IPS-18c (cell line): ENCODE measurements around the gene DCLRE1B.

ENCODE experiments used
- H3K4me3 ChIP-seq: 2 replicates; pipeline ENCODE4 v1.7.0; 2013; ENCODE audit warnings: low read depth, mild to moderate bottlenecking, low read length, moderate library complexity; ENCODE audit not compliant: insufficient read depth
- H3K9me3 ChIP-seq: one replicate; pipeline ENCODE4 v1.6.1; 2013; ENCODE audit warnings: mild to moderate bottlenecking, low read length, moderate library complexity; ENCODE audit not compliant: control insufficient read depth, insufficient read depth

The DCLRE1B gene

GRCh38 chr1:113913312-113913668 is 8.2 kb downstream of the DCLRE1B start:
- Histone ChIP-seq H3K4me3 (no peak overlapping the region), H3K9me3 (no peaks in the 10 kb centered on the region)

DNA sequence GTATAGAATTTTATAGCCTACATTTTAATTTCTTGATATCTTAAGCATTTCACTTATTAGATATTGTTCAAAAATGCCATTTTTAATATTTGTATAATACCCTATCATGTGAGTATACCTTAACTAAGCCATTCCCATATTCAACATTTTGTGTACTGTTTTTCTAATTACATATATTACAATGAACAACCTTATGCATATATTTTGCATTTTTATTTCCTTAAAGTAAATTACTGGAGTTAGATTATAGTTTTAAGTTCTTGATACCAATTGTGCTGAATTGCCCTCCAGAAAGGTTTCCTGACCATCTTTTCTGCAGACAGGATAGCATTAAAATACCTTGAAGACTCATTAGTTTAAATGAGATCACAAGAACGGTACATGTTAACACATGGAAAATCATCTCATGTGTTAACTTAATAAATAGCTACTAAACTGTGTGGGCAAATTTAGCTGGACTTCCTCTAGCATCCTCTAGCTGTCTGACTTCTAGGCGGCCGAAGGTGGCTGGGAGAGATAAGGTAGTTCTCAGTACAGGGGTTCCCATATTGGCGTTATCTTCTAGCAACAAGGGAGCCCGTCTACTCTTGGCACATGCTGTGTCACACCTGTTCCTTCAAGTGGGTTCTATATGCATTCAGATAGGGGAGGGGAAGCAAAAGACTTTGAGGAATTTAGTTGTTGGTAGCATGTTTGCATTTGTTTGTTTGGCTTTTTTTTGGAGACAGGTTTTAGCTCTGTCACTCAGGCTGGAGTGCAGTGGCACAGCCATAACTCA is 8.9 kb downstream of the DCLRE1B start:
- no peaks in the 10 kb centered on the region for H3K9me3 ChIP-seq
- H3K4me3 ChIP-seq = no peak overlapping the region

- Histone ChIP-seq H3K9me3 (no peaks in the 10 kb centered on the region), H3K4me3 (no peak overlapping the region)
These were observed 11.8 kb downstream of the DCLRE1B start for GRCh38 chr1:113916974-113917373.

DNA sequence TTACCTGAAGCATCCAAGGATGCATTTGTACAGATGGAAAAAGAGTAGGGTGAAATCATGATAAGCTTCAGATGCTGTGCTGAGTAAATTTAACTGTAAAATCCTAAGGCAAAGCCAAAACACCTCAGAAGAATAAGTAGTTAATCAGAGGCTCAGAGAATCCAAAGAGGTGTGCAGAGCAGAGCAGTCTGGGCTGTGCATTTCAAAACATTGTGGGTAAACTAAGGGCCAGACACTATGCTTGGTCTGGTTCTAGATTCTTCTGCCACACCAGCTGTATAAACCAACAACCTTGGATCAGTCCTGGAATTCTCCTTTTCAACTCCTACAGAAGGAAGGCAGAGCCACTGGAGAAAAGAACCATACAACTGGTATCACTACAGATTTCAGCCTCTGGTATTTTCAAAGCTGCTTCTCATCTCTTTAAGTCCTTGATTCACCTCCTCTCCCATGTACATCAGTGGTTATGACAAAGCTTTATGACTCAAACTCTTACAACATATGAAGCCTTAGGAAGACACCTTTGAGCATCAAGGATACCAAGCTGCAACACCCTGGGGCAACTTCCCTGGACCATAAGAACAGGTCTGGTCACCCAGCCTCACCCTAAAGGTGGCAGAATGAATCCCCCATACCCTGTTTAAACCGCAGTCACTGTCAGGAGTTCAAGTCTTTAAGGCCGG is 12.4 kb downstream of the DCLRE1B start:
- Histone ChIP-seq H3K9me3 (no peaks in the 10 kb centered on the region), H3K4me3 (no peak overlapping the region)

DNA sequence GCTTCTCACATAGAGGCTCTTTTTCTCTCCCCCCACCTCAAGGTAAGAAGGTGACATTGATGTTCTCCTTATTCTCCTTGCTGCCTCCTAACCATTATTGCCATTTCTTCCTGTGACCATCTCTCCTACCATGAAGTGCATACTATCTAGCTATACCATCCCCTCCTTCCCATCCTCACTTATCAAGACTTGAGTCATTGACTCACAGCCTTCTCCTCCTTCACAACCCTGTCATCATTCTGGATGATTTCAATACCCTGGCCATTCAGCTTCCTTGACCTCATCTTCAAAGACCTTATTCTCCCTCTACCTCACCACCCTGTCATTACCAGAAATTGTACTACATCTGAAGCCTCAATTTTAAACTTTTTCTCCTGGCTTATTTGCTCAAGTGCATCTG is 13.1 kb downstream of the DCLRE1B start:
- Histone ChIP-seq H3K4me3 (no peak overlapping the region), H3K9me3 (no peaks in the 10 kb centered on the region)

GRCh38 chr1:113922957-113923356 is 17.8 kb downstream of the DCLRE1B start:
- H3K9me3 ChIP-seq = no peaks in the 10 kb centered on the region
- H3K4me3 ChIP-seq = no peak overlapping the region

DNA sequence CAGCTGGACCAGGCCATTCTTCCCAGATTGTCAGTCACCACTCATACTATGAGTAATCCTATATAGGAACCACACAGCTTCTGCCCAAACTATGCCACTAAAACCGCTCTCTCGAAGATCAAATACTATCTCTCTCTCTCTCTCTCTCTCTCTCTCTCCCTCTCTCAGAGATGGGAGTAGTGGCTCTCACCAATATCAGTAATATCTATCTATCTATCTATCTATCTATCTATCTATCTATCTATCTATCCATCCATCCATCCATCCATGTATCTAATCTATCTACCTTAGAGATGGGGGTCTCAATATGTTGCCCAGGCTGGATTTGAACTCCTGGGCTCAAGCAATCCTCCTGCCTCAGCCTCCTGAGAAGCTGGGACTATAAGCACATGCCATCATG is 19.3 kb downstream of the DCLRE1B start:
- H3K9me3 ChIP-seq = no peaks in the 10 kb centered on the region
- no peak overlapping the region for H3K4me3 ChIP-seq

DNA sequence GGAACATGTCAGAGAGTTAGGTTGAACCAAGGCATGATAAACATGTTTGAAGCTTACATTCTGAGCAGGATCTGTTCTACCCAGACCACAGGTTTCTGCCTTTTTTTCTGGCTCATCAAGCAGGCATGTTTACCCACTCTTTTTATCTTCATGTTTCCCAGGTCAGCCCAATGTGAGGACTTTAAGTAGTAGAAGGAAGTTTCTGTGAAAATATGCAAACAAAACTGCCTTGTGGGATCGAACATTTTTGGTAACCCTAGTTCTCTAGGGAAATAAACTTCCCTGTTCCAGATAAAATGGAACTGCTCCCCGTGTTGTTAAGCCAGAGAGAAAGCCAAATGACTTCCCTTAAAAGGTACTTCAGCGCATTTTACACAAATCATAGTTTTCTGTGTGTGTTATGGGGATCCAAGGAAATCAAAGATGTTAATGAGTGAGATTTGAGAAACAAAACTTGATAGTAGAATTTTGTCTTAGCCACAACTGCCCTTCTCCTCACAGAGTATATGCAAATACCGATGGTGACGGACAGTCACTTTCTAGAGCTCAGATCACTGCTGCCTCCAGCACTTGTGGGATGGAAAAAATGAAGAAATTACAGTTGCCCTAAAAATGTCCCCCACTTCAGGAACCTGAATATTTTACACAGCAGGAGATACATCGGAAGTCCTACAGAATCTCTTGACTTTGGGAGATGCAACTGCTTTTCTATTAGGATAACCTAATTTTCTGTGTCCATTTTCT is 23.2 kb downstream of the DCLRE1B start:
- Histone ChIP-seq H3K4me3 (peak overlapping the region; percentile 85), H3K9me3 (no peaks in the 10 kb centered on the region)

DNA sequence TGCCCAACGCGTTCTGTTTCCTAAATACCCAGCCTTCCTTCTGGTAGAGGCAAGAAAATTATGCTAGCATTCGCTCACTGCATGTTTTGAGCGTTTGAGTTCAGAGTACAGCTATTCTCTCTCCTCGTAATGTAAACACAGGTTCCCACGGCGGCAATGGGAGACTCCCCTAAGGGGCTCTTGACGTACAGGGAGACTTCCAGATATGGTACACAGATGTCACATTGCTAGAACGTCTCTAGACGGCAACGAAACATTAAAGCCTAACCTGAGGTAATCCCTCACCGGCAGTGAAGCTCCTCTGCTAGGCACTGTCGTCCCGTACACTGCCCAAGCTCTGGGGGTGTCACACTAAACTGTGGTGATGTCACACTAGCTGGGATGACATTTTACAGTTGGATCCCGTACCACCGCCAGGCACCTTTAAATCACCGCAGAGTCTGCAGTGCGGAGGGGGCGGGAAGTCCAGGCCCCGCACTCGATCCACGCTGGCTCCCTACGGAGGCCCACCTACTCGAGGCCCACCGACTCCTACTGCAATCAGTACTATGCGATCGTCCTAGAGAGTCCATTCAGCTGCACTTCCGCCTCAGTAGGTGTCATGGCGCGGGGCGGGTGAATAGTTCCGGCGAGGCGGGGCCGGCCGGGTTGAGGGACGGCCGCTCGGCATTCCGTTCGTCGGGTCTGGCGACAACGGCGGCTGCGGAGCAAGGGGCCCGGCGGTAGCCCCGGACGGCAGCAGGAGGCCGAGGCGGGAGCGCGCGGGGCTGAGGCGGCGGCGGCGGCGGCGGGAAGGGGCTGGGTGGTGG is 24.0 kb downstream of the DCLRE1B start, which contains the start of gene HIPK1:
Gene HIPK1 (plus strand): TSS at position 384 of the 809 bp plus-strand sequence.
- Histone ChIP-seq H3K9me3 (no peaks in the 10 kb centered on the region), H3K4me3 (peak within 1 kb of the TSS; percentile 85)

GRCh38 chr1:113929750-113930498 is 24.8 kb downstream of the DCLRE1B start:
- no peaks in the 10 kb centered on the region for H3K9me3 ChIP-seq
- peak overlapping the region; percentile 85 for H3K4me3 ChIP-seq

GRCh38 chr1:113930499-113931161 is 25.5 kb downstream of the DCLRE1B start:
- Histone ChIP-seq H3K4me3 (peak overlapping the region; percentile 85), H3K9me3 (no peaks in the 10 kb centered on the region)

DNA sequence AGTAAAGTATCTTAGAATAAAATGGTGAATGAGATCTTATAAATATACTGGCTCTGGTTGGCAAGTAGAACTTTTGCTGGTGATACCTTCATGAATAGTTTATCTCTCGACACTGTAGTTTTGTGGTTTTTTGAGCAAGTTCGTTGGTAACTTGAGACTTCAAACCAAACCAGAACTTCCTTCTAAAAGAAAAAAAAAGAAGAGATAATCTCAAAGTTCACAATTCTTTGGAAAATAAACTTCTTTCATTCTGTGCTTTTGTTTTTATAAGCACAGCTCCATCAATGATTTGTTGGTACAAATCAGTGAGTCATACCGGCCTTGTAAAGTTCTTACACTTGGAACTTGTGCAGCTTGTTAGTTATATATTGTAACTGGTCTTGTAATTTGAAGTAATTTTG is 26.3 kb downstream of the DCLRE1B start:
- no peak overlapping the region for H3K4me3 ChIP-seq
- H3K9me3 ChIP-seq = no peaks in the 10 kb centered on the region

DNA sequence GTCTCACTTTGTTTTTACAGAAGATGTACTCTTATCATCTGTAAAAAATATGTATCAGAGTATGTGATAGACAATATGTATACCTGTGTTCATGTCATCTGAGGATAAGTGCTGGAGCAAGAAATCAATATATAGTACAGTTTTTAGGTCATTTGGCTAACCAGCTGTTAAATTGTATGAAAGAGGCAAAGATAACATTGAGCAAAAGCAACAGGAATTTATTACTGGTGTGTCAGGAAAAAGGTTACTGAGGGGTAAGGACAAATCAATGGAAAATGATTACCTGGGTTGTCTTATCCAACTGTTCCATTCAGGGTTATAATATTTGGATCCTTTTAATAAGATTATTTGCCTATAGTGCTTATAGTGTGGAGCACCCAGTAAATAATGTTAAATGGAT is 28.9 kb downstream of the DCLRE1B start:
- Histone ChIP-seq H3K4me3 (no peak overlapping the region), H3K9me3 (no peaks in the 10 kb centered on the region)

- no peak overlapping the region for H3K4me3 ChIP-seq
- H3K9me3 ChIP-seq = no peaks in the 10 kb centered on the region
These were observed 29.5 kb downstream of the DCLRE1B start for GRCh38 chr1:113934511-113935055.

- H3K4me3 ChIP-seq = no peak overlapping the region
- no peaks in the 10 kb centered on the region for H3K9me3 ChIP-seq
These were observed 30.1 kb downstream of the DCLRE1B start for GRCh38 chr1:113935176-113935575.

DNA sequence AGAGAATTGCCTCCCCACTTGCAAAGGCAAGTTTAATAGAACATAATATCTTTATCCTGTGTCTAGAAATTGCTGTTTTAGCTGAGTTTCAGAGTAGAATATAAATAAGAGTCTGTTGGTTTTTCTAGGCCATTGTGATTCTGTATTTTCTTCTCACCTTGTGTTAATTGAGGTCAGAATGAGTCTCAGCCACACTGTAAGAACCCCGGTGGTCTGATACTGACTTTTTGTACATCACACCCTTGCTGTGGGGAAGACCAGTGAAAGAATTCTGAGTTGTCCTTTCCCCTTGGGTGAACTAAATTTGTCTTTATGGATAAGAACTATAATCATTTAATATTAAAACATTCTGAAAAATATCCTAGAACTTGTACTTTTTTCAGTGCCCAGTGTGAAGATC is 30.8 kb downstream of the DCLRE1B start:
- Histone ChIP-seq H3K4me3 (no peak overlapping the region), H3K9me3 (peaks cover 2% of the 10 kb centered on the region)
